Prostate gland (tissue), 2 donors: ENCODE data around the gene MAP3K4.

Source experiments
- POLR2A ChIP-seq: fragments of 450-650 bp; IDR thresholded peaks from one replicate; pipeline ENCODE4 v1.6.1; 2016; ENCODE audit warnings: antibody characterized with exemption, mild to moderate bottlenecking
- POLR2AphosphoS5 ChIP-seq: sonication (generic); formaldehyde crosslinking; IDR thresholded peaks from one replicate; pipeline ENCODE4 v1.6.1; 2017; ENCODE audit warnings: antibody characterized with exemption
- TF ChIP-seq, protein P1 (sequence below), 4 experiments: fragments of 200-600 bp in 2 of 4; fragments of 450-650 bp in 2 of 4; sonication (generic) in 2 of 4; IDR thresholded peaks; 1 replicate in 3 of 4; 2 replicates in 1 of 4; pipeline ENCODE4 v1.5.1; 2016 to 2019; ENCODE audit warnings: antibody characterized with exemption in 4 of 4, mild to moderate bottlenecking in 2 of 4, moderate library complexity in 2 of 4

GRCh38 chr6:160963651-160964050, 27.9 kb upstream of the MAP3K4 start:
- TF ChIP-seq POLR2A (no peak), POLR2AphosphoS5 (peak; percentile 45)
- TF ChIP-seq, protein P1, sequence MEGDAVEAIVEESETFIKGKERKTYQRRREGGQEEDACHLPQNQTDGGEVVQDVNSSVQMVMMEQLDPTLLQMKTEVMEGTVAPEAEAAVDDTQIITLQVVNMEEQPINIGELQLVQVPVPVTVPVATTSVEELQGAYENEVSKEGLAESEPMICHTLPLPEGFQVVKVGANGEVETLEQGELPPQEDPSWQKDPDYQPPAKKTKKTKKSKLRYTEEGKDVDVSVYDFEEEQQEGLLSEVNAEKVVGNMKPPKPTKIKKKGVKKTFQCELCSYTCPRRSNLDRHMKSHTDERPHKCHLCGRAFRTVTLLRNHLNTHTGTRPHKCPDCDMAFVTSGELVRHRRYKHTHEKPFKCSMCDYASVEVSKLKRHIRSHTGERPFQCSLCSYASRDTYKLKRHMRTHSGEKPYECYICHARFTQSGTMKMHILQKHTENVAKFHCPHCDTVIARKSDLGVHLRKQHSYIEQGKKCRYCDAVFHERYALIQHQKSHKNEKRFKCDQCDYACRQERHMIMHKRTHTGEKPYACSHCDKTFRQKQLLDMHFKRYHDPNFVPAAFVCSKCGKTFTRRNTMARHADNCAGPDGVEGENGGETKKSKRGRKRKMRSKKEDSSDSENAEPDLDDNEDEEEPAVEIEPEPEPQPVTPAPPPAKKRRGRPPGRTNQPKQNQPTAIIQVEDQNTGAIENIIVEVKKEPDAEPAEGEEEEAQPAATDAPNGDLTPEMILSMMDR (IDR thresholded peaks at IDR 0.05), result no peak
